GM20000 (cell line): ENCODE results near the gene SUV39H1.

ENCODE experiments used
- DNase-seq: peaks from one replicate; pipeline ENCODE4 v3.0.0; 2012; ENCODE audit warnings: low spot score
- CTCF ChIP-seq: IDR thresholded peaks from 2 replicates; pipeline ENCODE4 v1.5.1; 2012; ENCODE audit warnings: mild to moderate bottlenecking, control low read depth; ENCODE audit errors: extremely low read depth, missing control alignments

The SUV39H1 gene

DNA sequence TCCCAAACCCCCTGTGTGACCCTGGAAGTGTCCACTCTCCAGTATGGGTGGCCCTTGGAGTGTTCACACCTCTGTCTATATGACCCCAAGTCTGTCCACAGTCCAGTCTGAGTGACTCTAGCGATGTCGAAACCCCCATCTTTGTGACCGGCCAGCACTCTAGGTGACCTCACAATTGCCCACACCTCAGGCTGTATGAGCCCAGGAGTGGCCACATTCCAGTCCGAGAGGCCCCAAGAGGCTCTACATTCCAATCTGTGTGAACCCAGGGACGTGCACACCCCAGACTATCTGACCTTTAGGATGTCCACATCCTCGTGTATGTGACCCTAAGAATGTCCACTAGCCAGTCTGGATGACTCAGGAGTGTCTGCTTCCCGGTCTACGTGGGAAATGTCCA is 57.7 kb downstream of the SUV39H1 start:
- TF ChIP-seq CTCF = no peak
- no peak for DNase-seq
